Nephron progenitor cell (in vitro differentiated cells): ENCODE data around the gene ZNF592.

Source experiments
- DNase-seq: peaks from one replicate; pipeline ENCODE4 v3.0.0; 2021
- H3K27ac Mint-ChIP-seq: 2 replicates; pipeline ENCODE4 v1.8.0; 2021; ENCODE audit warnings: mild to moderate bottlenecking, moderate library complexity, mixed read lengths
- H3K27me3 Mint-ChIP-seq: 2 replicates; pipeline ENCODE4 v1.8.0; 2021; ENCODE audit warnings: mild to moderate bottlenecking, low read depth, mixed read lengths; ENCODE audit not compliant: poor library complexity
- H3K36me3 Mint-ChIP-seq: 2 replicates; pipeline ENCODE4 v1.8.0; 2021; ENCODE audit warnings: low read depth, mixed read lengths
- H3K4me1 Mint-ChIP-seq: 2 replicates; pipeline ENCODE4 v1.8.0; 2021; ENCODE audit warnings: mixed read lengths
- H3K4me3 Mint-ChIP-seq: 2 replicates; pipeline ENCODE4 v1.8.0; 2021; ENCODE audit warnings: mild to moderate bottlenecking, moderate library complexity, mixed read lengths
- H3K9me3 Mint-ChIP-seq: 2 replicates; pipeline ENCODE4 v1.8.0; 2021; ENCODE audit warnings: mild to moderate bottlenecking, moderate library complexity, mixed read lengths
- CTCF ChIP-seq: fragments of 200-600 bp; sonication (generic); IDR thresholded peaks from 2 replicates; pipeline ENCODE4 v1.5.0; 2021; ENCODE audit warnings: antibody characterized with exemption

Gene ZNF592

GRCh38 chr15:84760219-84760618 is 11.8 kb downstream of the ZNF592 start:
- peaks cover 8% of the 10 kb centered on the region for H3K36me3 Mint-ChIP-seq
- H3K27ac Mint-ChIP-seq: no peak overlapping the region
- no peaks in the 10 kb centered on the region for H3K27me3 Mint-ChIP-seq
- TF ChIP-seq CTCF: no peak
- peaks cover 18% of the 10 kb centered on the region for H3K4me1 Mint-ChIP-seq
- H3K9me3 Mint-ChIP-seq: no peaks in the 10 kb centered on the region
- no peak overlapping the region for H3K4me3 Mint-ChIP-seq
- DNase-seq: no peak

- no peaks in the 10 kb centered on the region for H3K27me3 Mint-ChIP-seq
- H3K9me3 Mint-ChIP-seq: no peaks in the 10 kb centered on the region
- no peak overlapping the region for H3K4me3 Mint-ChIP-seq
- H3K27ac Mint-ChIP-seq: no peak overlapping the region
- H3K36me3 Mint-ChIP-seq: peaks cover 14% of the 10 kb centered on the region
- H3K4me1 Mint-ChIP-seq: peaks cover 8% of the 10 kb centered on the region
- no peak for DNase-seq
- no peak for TF ChIP-seq CTCF
Observed at GRCh38 chr15:84761607-84762131, 13.3 kb downstream of the ZNF592 start.

DNA sequence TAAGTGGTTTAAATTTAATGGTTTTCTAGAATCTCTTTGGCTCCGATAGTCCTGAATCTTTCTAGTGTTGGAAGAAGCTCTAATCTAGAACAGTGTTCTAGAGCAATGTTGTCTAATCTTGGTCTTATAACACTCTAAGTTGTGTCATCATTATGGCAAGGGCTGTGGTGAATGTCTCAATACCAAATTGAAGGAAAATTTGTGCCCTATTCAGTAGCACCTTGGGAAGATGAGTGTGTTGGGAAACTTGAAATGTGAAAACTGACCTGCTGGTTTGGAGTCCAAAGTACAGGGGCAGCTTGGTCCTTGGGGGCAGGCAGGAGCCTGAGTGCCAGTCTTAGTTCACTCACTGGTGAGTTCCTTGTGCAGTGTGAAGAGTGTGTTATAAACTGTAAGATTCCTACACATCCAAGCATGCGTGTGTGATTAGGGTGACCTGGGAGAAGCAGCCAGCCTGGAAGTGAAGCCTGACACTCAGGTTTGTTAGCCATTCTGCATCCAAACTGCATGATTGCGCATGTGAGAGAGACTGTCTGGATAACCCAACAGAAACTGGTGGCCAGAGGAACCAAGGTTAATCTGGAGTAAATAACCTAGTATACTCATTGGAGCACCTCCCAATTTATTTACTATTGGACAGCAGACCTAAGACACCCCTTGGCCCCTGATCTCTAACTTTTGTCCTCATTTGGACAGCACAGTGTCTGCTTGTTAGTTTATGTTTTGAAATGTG is 14.6 kb downstream of the ZNF592 start:
- H3K27ac Mint-ChIP-seq: no peak overlapping the region
- TF ChIP-seq CTCF: no peak
- no peak for DNase-seq
- peaks cover 8% of the 10 kb centered on the region for H3K4me1 Mint-ChIP-seq
- no peak overlapping the region for H3K4me3 Mint-ChIP-seq
- H3K27me3 Mint-ChIP-seq: no peaks in the 10 kb centered on the region
- H3K9me3 Mint-ChIP-seq: no peaks in the 10 kb centered on the region
- peaks cover 20% of the 10 kb centered on the region for H3K36me3 Mint-ChIP-seq

DNA sequence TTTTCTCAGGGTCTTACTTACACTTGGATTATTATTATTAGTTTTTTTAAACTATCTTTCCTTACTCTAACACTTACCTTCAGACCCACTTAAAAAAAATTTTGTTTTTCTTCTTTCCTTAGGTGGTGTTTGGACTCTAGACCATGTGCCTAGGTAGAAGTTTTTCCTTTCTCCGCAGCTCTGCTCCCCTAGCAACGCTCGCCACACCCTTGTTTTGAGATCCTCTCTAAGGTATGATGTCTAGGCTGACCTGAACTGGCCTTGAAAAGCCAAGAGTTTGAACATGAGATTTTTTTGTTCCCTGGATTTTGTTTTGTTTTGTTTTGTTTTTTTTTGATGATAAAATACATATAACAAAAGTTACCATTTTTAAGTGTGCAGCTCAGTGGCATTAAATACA is 16.2 kb downstream of the ZNF592 start:
- TF ChIP-seq CTCF: no peak
- H3K9me3 Mint-ChIP-seq: no peaks in the 10 kb centered on the region
- H3K27me3 Mint-ChIP-seq: no peaks in the 10 kb centered on the region
- DNase-seq: no peak
- H3K4me1 Mint-ChIP-seq: no peaks in the 10 kb centered on the region
- H3K4me3 Mint-ChIP-seq: no peak overlapping the region
- H3K36me3 Mint-ChIP-seq: peaks cover 33% of the 10 kb centered on the region
- H3K27ac Mint-ChIP-seq: peak overlapping the region; percentile 30

DNA sequence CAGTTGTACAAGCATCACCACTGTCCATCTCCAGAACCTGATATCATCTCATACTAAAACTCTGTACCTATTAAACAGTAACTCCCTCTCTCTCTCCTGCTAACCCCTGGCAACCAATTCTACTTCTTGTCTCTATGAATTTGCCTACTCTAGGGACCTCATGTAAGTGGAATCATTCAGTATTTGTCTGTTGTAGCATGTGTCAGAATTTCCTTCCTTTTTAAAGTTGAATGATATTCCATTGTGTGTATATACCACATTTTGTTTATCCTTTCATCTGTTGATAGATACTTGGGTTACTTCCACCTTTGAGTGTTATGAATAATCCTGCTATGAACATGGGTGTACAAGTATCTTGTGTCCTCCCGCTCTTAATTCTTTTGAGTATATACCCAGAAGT is 16.6 kb downstream of the ZNF592 start:
- Mint-ChIP-seq H3K4me3 (no peak overlapping the region), H3K4me1 (no peaks in the 10 kb centered on the region), H3K9me3 (no peaks in the 10 kb centered on the region), H3K27me3 (no peaks in the 10 kb centered on the region), H3K36me3 (peaks cover 33% of the 10 kb centered on the region), H3K27ac (no peak overlapping the region)
- TF ChIP-seq CTCF: no peak
- no peak for DNase-seq

DNA sequence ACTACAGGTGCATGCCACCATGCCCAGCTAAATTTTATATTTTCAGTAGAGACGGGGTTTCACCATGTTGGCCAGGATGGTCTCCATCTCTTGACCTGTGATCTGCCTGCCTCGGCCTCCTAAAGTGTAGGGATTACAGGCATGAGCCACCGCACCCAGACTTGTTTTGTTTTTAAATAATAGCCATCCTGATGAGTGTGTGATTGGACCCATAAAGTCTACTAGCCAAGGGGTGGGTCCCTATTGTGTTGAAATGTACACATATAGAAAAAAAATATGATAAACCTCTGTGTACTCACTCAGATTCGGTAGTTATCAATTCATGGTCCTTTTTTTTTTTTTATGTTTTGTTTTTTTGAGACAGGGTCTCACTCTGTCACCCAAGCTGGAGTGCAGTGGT is 17.3 kb downstream of the ZNF592 start:
- Mint-ChIP-seq H3K27ac (no peak overlapping the region), H3K4me1 (peaks cover under 1% of the 10 kb centered on the region), H3K4me3 (no peak overlapping the region), H3K27me3 (no peaks in the 10 kb centered on the region), H3K36me3 (peaks cover 33% of the 10 kb centered on the region), H3K9me3 (no peaks in the 10 kb centered on the region)
- TF ChIP-seq CTCF: no peak
- DNase-seq: no peak
